Gastrocnemius medialis (tissue), 4 donors: ENCODE measurements around the gene DNAJC18. TPM values are rescaled to one million over a fixed set of nuclear protein-coding genes. Genes with fewer than 3 reads are reported as not detected.
A peak's percentile ranks its signal among the peaks of the same experiment; 100 is the strongest.

Experiments used
- ATAC-seq, 2 donors: fragments of 150-250 bp; one replicate each; pipeline ENCODE4 v1.9.1; 2016
- DNase-seq, 2 donors: peaks; one replicate each; pipeline ENCODE4 v3.0.0-alpha.2; 2019
- H3K27ac ChIP-seq, 4 donors: fragments of 200-600 bp; sonication (generic); 1 replicate in 1 of 4; 2 replicates in 3 of 4; pipeline ENCODE4 v1.5.1; 2016 to 2018; ENCODE audit warnings: mild to moderate bottlenecking in 2 of 4, moderate library complexity in 1 of 4
- H3K27me3 ChIP-seq, 3 donors: fragments of 200-600 bp; sonication (generic) in 2 of 3; 1 replicate in 1 of 3; 2 replicates in 2 of 3; pipeline versions ENCODE4 v1.5.1 to v1.6.0; 2016 to 2019; ENCODE audit warnings: mild to moderate bottlenecking in 1 of 3, moderate library complexity in 1 of 3
- H3K36me3 ChIP-seq, 2 donors: fragments of 200-600 bp; sonication (generic) in 1 of 2; one replicate each; pipeline ENCODE4 v1.5.1; 2017 to 2018
- H3K4me1 ChIP-seq, 2 donors: fragments of 200-600 bp; sonication (generic) in 1 of 2; one replicate each; pipeline ENCODE4 v1.5.1; 2016 to 2017; ENCODE audit warnings: mild to moderate bottlenecking in 2 of 2
- H3K4me3 ChIP-seq, 4 donors: fragments of 200-600 bp; sonication (generic) in 3 of 4; 1 replicate in 1 of 4; 2 replicates in 3 of 4; pipeline ENCODE4 v1.5.1; 2016 to 2019; ENCODE audit warnings: mild to moderate bottlenecking in 2 of 4
- H3K9me3 ChIP-seq, 3 donors: fragments of 200-600 bp; sonication (generic) in 2 of 3; 1 replicate in 1 of 3; 2 replicates in 2 of 3; pipeline ENCODE4 v1.5.1; 2016 to 2019
- CTCF ChIP-seq, 5 experiments: fragments of 450-650 bp in 3 of 5; fragments of 200-600 bp in 2 of 5; sonication (generic) in 2 of 5; IDR thresholded peaks in 4 of 5; conservative IDR thresholded peaks in 1 of 5; 1 replicate in 4 of 5; 2 replicates in 1 of 5; pipeline ENCODE4 v1.5.1; 2016 to 2019; ENCODE audit warnings: antibody characterized with exemption in 5 of 5, mild to moderate bottlenecking in 3 of 5, moderate library complexity in 3 of 5
- POLR2A ChIP-seq, 2 donors: fragments of 450-650 bp; IDR thresholded peaks; one replicate each; pipeline ENCODE4 v1.6.1; 2017; ENCODE audit warnings: antibody characterized with exemption in 2 of 2, mild to moderate bottlenecking in 2 of 2, moderate library complexity in 2 of 2
- in situ Hi-C, 4 donors: fragments of 200-750 bp; cut with MboI; loops; one replicate each; pipeline versions ENCODE4 v1.15.0 to v1.8.0; 2017; ENCODE audit warnings: low sequenced_read_pairs in 4 of 4
- intact Hi-C: fragments of 100-400 bp; cut with DNase I; formaldehyde crosslinking; loops from one replicate; pipeline ENCODE4 v1.15.1; 2023; ENCODE audit warnings: low total_unique reads
- total RNA-seq, 4 donors: library from RNA; depleted of rRNA; stranded (reverse); fragments of >200 nt; gene quantifications; one replicate each; pipeline versions ENCODE4 v1.1.0 to v1.2.3, GENCODE V29; 2016

DNAJC18 gene
- total RNA-seq, 4 donors from 2014 or later: 5.1 to 21.7 (median 13.3) TPM

- TF ChIP-seq CTCF (IDR thresholded peaks at IDR 0.05 in 4 of 5, conservative IDR thresholded peaks at IDR 0.05 in 1 of 5): no peak
- no peak for TF ChIP-seq POLR2A (IDR thresholded peaks at IDR 0.05)
- in situ Hi-C loops: no loop called here
- H3K27ac ChIP-seq: peak overlapping the region; percentile 86 to 97 (median 92)
- H3K4me3 ChIP-seq: peak overlapping the region; percentile 60 to 75 (median 64)
- intact Hi-C loops: no loop called here
- H3K4me1 ChIP-seq: peaks cover 20 to 21% of the 10 kb centered on the region in 2 donors
- H3K36me3 ChIP-seq: no peaks in the 10 kb centered on the region
- H3K9me3 ChIP-seq: no peaks in the 10 kb centered on the region
- DNase-seq (no peak), ATAC-seq (no peak)
- no peaks in the 10 kb centered on the region for H3K27me3 ChIP-seq
Observed at GRCh38 chr5:139404484-139404840, 34.9 kb downstream of the DNAJC18 start.

- peak within 1 kb of the TSS; percentile 60 to 75 (median 64) for H3K4me3 ChIP-seq
- peak; percentile 92 for ATAC-seq
- in situ Hi-C loops (no loop called here), intact Hi-C loops (no loop called here)
- H3K27me3 ChIP-seq: no peaks in the 10 kb centered on the region
- peak; percentile 94 to 95 for DNase-seq
- H3K36me3 ChIP-seq: no peaks in the 10 kb centered on the region
- TF ChIP-seq CTCF (IDR thresholded peaks at IDR 0.05 in 4 of 5, conservative IDR thresholded peaks at IDR 0.05 in 1 of 5) (no peak), POLR2A (IDR thresholded peaks at IDR 0.05) (peak; percentile 25 to 37)
- H3K9me3 ChIP-seq: no peaks in the 10 kb centered on the region
- H3K4me1 ChIP-seq: peaks cover 19 to 21% of the 10 kb centered on the region in 2 donors
- peak within 1 kb of the TSS; percentile 86 to 97 (median 92) for H3K27ac ChIP-seq
Observed at GRCh38 chr5:139403787-139404483, 35.4 kb downstream of the DNAJC18 start, which contains the start of gene SPATA24. Gene SPATA24, minus strand, starts transcription at chr5:139404089. Its CDS starts 29 bp downstream, at chr5:139404060.

- intact Hi-C loops: no loop called here
- TF ChIP-seq POLR2A (IDR thresholded peaks at IDR 0.05) (no peak), CTCF (IDR thresholded peaks at IDR 0.05 in 4 of 5, conservative IDR thresholded peaks at IDR 0.05 in 1 of 5) (no peak)
- DNase-seq: no peak
- Histone ChIP-seq H3K36me3 (no peaks in the 10 kb centered on the region), H3K9me3 (no peaks in the 10 kb centered on the region), H3K4me3 (peak overlapping the region; percentile 60 to 75 (median 64)), H3K4me1 (peaks cover 18 to 19% of the 10 kb centered on the region in 2 donors), H3K27me3 (no peaks in the 10 kb centered on the region), H3K27ac (peak overlapping the region; percentile 86 to 97 (median 92))
- ATAC-seq: peak; percentile 22 to 29
- in situ Hi-C loops: no loop called here
Observed at GRCh38 chr5:139403418-139403786, 35.9 kb downstream of the DNAJC18 start.

- in situ Hi-C loops: no loop called here
- ATAC-seq (no peak), DNase-seq (peak in 1 of 2 donors; percentile 37)
- intact Hi-C loops: no loop called here
- Histone ChIP-seq H3K27me3 (no peaks in the 10 kb centered on the region), H3K9me3 (no peaks in the 10 kb centered on the region), H3K27ac (peak overlapping the region; percentile 86 to 97 (median 92)), H3K36me3 (no peaks in the 10 kb centered on the region), H3K4me1 (peaks cover 18 to 24% of the 10 kb centered on the region in 2 donors), H3K4me3 (peak overlapping the region in 1 of 4 donors; percentile 75)
- TF ChIP-seq CTCF (IDR thresholded peaks at IDR 0.05 in 4 of 5, conservative IDR thresholded peaks at IDR 0.05 in 1 of 5) (peak in 2 of 5 experiments; percentile 15 to 30), POLR2A (IDR thresholded peaks at IDR 0.05) (no peak)
Observed at GRCh38 chr5:139402561-139403158, 36.7 kb downstream of the DNAJC18 start.
